K562 (cell line): ENCODE data around the gene DCST1. TPM values are rescaled to one million over a fixed set of nuclear protein-coding genes. Genes with fewer than 3 reads are reported as not detected.

Experiments
- BHLHE40 ChIP-seq: IDR thresholded peaks from 2 replicates; pipeline ENCODE4 v1.6.1; 2011; ENCODE audit warnings: low read length, improper control_type of control experiment
- CAMTA2 ChIP-seq: fragments of 250-450 bp; sonication (Bioruptor Pico); conservative IDR thresholded peaks from 2 replicates; pipeline ENCODE4 v1.5.1; 2022
- CBX3 ChIP-seq, 2 experiments: IDR thresholded peaks; 1 replicate in 1 of 2; 2 replicates in 1 of 2; pipeline ENCODE4 v1.6.1; 2012; ENCODE audit warnings: inconsistent platforms in 2 of 2, low read length in 2 of 2, borderline replicate concordance in 1 of 2, control low read depth in 1 of 2
- CREM ChIP-seq: IDR thresholded peaks from 2 replicates; pipeline ENCODE4 v1.6.1; 2014; ENCODE audit warnings: antibody characterized with exemption, low read depth
- ETV5 ChIP-seq: sonication (generic); formaldehyde crosslinking; IDR thresholded peaks from 2 replicates; pipeline ENCODE4 v1.4.0; 2020; ENCODE audit warnings: low read depth, mild to moderate bottlenecking, missing genetic modification reagents
- JUND ChIP-seq, 2 experiments: IDR thresholded peaks; 2 replicates in 1 of 2; 3 replicates in 1 of 2; pipeline ENCODE4 v1.6.1; 2011; ENCODE audit warnings: borderline replicate concordance in 2 of 2, low read depth in 2 of 2, low read length in 2 of 2, improper control_type of control experiment in 1 of 2, missing biosample characterization in 1 of 2, missing genetic modification characterization in 1 of 2, missing genetic modification reagents in 1 of 2
- KDM1A ChIP-seq, 2 experiments: fragments of 450-650 bp; IDR thresholded peaks; 2 replicates each; pipeline ENCODE4 v1.6.1; 2016; ENCODE audit warnings: mild to moderate bottlenecking in 2 of 2
- NEUROD1 ChIP-seq: fragments of 150-350 bp; IDR thresholded peaks from 2 replicates; pipeline ENCODE4 v1.6.1; 2014; ENCODE audit warnings: borderline replicate concordance, low read length, low read depth; ENCODE audit not compliant: partially characterized antibody
- NR2C2 ChIP-seq, 2 experiments: fragments of 200-800 bp in 1 of 2; sonication (Bioruptor generic) in 1 of 2; sonication (generic) in 1 of 2; formaldehyde crosslinking in 1 of 2; IDR thresholded peaks; 2 replicates each; pipeline versions ENCODE4 v1.6.1 to v1.8.0; 2016 to 2022; ENCODE audit warnings: mild to moderate bottlenecking in 1 of 2, missing compliant biosample characterization in 1 of 2, missing genetic modification characterization in 1 of 2, missing genetic modification reagents in 1 of 2
- POU5F1 ChIP-seq: fragments of 150-350 bp; IDR thresholded peaks from 2 replicates; pipeline ENCODE4 v1.6.1; 2014; ENCODE audit warnings: borderline replicate concordance, low read length, low read depth, mild to moderate bottlenecking; ENCODE audit not compliant: partially characterized antibody
- RAD21 ChIP-seq, 2 experiments: fragments of 250-450 bp in 1 of 2; fragments of 450-650 bp in 1 of 2; sonication (Bioruptor Pico) in 1 of 2; formaldehyde crosslinking in 1 of 2; IDR thresholded peaks in 1 of 2; conservative IDR thresholded peaks in 1 of 2; 2 replicates each; pipeline versions ENCODE4 v1.4.0 to v1.8.0; 2020 to 2022; ENCODE audit warnings: mild to moderate bottlenecking in 2 of 2, moderate library complexity in 1 of 2
- SMARCC2 ChIP-seq: fragments of 450-650 bp; IDR thresholded peaks from 2 replicates; pipeline ENCODE4 v1.6.1; 2017; ENCODE audit warnings: antibody characterized with exemption, moderate library complexity, mild to moderate bottlenecking, low read depth
- TBL1XR1 ChIP-seq, 2 experiments: IDR thresholded peaks; 2 replicates each; pipeline ENCODE4 v1.6.1; 2012; ENCODE audit warnings: improper control_type of control experiment in 2 of 2, low read length in 2 of 2, mild to moderate bottlenecking in 1 of 2
- TRIM28 ChIP-seq: fragments of 450-650 bp; IDR thresholded peaks from 2 replicates; pipeline ENCODE4 v1.6.1; 2017
- ZEB2 ChIP-seq: fragments of 450-650 bp; IDR thresholded peaks from 2 replicates; pipeline ENCODE4 v1.6.1; 2016
- polyA plus RNA-seq, 8 experiments: library from polyadenylated mRNA; depleted of rRNA in 4 of 8; stranded (reverse) in 5 of 8; unstranded in 3 of 8; fragments of >200 nt; fragmentation: Nextera tagmentation in 2 of 8; fragmentation: Illumina TruSeq in 1 of 8; extraction: Ambion mirVana in 2 of 8; extraction: Trizol in 1 of 8; gene quantifications; 2 replicates each; pipeline versions ENCODE4 v1.2.1 to v1.2.3, GENCODE V29; 2011 to 2014; ENCODE audit warnings: inconsistent platforms in 1 of 8, missing spikeins in 1 of 8
- total RNA-seq, 7 experiments: library from RNA; depleted of rRNA in 6 of 7; stranded (reverse); fragments of >200 nt in 6 of 7; fragmentation: Illumina TruSeq in 2 of 7; extraction: Trizol in 2 of 7; gene quantifications; 2 replicates each; pipeline versions ENCODE4 v1.2.1 to v1.2.3, GENCODE V29; 2011 to 2021; ENCODE audit warnings: low replicate concordance in 1 of 7
- TF ChIP-seq, protein P1 (sequence below): sonication (generic); formaldehyde crosslinking; IDR thresholded peaks from 2 replicates; pipeline ENCODE4 v1.8.0; 2022; ENCODE audit warnings: mild to moderate bottlenecking, missing genetic modification reagents
- TF ChIP-seq, protein P2 (sequence below): fragments of 450-650 bp; IDR thresholded peaks from 2 replicates; pipeline ENCODE4 v1.6.1; 2018; ENCODE audit not compliant: partially characterized antibody

Gene DCST1
- total and polyA plus RNA-seq, 9 of the 15 experiments (the other 6 are each of a cell fraction or from before 2014, with no cell fraction given), result not detected

DNA sequence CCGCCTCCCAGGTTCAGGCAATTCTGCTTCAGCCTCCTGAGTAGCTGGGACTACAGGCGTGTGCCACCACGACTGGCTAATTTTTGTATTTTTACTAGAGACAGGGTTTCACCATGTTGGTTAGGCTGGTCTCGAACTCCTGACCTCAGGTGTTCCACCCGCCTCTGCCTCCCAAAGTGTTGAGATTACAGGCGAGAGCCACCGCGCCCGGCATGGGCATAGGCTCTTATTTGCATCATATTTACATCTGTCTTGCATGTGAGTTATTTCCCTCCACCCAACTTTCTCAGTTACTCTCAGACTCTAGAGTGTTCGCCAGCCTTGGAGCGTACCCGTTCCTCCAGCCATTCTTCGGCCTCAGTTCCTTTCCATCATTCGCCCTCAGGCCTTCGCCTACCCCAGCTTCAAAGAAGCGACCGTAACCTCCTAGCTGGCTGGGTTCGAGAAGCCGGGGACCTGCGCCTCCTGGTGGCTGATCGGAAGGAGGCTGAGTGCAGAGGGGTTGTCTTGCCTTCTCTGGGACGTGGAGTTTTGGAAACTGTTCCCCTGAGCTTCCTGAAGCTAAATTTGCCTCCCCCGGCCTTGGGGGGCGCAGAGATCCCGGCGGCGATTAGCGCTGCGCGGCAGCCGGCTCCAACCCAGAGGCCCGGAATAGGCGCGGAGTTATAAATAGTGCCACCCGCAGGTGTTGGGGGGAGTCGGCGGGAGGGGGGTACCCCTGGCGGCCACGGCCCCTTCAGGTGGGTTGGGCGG is 34.6 kb upstream of the DCST1 start (continued):
- TF ChIP-seq, protein P1, sequence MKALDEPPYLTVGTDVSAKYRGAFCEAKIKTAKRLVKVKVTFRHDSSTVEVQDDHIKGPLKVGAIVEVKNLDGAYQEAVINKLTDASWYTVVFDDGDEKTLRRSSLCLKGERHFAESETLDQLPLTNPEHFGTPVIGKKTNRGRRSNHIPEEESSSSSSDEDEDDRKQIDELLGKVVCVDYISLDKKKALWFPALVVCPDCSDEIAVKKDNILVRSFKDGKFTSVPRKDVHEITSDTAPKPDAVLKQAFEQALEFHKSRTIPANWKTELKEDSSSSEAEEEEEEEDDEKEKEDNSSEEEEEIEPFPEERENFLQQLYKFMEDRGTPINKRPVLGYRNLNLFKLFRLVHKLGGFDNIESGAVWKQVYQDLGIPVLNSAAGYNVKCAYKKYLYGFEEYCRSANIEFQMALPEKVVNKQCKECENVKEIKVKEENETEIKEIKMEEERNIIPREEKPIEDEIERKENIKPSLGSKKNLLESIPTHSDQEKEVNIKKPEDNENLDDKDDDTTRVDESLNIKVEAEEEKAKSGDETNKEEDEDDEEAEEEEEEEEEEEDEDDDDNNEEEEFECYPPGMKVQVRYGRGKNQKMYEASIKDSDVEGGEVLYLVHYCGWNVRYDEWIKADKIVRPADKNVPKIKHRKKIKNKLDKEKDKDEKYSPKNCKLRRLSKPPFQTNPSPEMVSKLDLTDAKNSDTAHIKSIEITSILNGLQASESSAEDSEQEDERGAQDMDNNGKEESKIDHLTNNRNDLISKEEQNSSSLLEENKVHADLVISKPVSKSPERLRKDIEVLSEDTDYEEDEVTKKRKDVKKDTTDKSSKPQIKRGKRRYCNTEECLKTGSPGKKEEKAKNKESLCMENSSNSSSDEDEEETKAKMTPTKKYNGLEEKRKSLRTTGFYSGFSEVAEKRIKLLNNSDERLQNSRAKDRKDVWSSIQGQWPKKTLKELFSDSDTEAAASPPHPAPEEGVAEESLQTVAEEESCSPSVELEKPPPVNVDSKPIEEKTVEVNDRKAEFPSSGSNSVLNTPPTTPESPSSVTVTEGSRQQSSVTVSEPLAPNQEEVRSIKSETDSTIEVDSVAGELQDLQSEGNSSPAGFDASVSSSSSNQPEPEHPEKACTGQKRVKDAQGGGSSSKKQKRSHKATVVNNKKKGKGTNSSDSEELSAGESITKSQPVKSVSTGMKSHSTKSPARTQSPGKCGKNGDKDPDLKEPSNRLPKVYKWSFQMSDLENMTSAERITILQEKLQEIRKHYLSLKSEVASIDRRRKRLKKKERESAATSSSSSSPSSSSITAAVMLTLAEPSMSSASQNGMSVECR (CRISPR knock-in tag), result 0 out of 2 replicates have a peak, but pooled peaks have one; percentile 43
- peak; percentile 53; the same call in 1 of the 2 replicates for TF ChIP-seq JUND (IDR thresholded peaks at IDR 0.05; ENCODE audit: borderline replicate concordance, low read depth, low read length)
- TF ChIP-seq JUND (tag; IDR thresholded peaks at IDR 0.05; ENCODE audit: borderline replicate concordance, low read depth, low read length), result peak; percentile 46; the same call in 1 of the 3 replicates
- TF ChIP-seq, protein P2, sequence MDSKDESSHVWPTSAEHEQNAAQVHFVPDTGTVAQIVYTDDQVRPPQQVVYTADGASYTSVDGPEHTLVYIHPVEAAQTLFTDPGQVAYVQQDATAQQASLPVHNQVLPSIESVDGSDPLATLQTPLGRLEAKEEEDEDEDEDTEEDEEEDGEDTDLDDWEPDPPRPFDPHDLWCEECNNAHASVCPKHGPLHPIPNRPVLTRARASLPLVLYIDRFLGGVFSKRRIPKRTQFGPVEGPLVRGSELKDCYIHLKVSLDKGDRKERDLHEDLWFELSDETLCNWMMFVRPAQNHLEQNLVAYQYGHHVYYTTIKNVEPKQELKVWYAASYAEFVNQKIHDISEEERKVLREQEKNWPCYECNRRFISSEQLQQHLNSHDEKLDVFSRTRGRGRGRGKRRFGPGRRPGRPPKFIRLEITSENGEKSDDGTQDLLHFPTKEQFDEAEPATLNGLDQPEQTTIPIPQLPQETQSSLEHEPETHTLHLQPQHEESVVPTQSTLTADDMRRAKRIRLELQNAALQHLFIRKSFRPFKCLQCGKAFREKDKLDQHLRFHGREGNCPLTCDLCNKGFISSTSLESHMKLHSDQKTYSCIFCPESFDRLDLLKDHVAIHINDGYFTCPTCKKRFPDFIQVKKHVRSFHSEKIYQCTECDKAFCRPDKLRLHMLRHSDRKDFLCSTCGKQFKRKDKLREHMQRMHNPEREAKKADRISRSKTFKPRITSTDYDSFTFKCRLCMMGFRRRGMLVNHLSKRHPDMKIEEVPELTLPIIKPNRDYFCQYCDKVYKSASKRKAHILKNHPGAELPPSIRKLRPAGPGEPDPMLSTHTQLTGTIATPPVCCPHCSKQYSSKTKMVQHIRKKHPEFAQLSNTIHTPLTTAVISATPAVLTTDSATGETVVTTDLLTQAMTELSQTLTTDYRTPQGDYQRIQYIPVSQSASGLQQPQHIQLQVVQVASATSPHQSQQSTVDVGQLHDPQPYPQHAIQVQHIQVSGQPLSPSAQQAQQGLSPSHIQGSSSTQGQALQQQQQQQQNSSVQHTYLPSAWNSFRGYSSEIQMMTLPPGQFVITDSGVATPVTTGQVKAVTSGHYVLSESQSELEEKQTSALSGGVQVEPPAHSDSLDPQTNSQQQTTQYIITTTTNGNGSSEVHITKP, result peak; percentile 78
- TF ChIP-seq NR2C2 (CRISPR knock-in tag; IDR thresholded peaks at IDR 0.05), result no peak
- TF ChIP-seq NR2C2 (tag; IDR thresholded peaks at IDR 0.05), result peak; percentile 44; the same call in 1 of the 2 replicates
- peak; percentile 49; the same call in 1 of the 2 replicates for TF ChIP-seq TRIM28
- TF ChIP-seq POU5F1, result no peak
- peak; percentile 31; the same call in 1 of the 2 replicates for TF ChIP-seq BHLHE40
- 0 out of 4 replicates have a peak, but pooled peaks of 1 of the 2 experiments have one; percentile 44 for TF ChIP-seq TBL1XR1 (IDR thresholded peaks at IDR 0.05; ENCODE audit: low read length in 2 of 2)
- peak; percentile 56; the same call in 1 of the 2 replicates for TF ChIP-seq CREM
- no peak for TF ChIP-seq KDM1A (IDR thresholded peaks at IDR 0.05)
- peak; percentile 9; the same call in 1 of the 2 replicates for TF ChIP-seq ZEB2
- TF ChIP-seq ETV5, result peak; percentile 44; the same call in 1 of the 2 replicates
- TF ChIP-seq NEUROD1, result peak; percentile 60
- peak; percentile 81 to 87 for TF ChIP-seq RAD21 (CRISPR knock-in tag; conservative IDR thresholded peaks at IDR 0.05 in 1 of 2, IDR thresholded peaks at IDR 0.05 in 1 of 2)
- TF ChIP-seq CAMTA2 (CRISPR knock-in tag), result 0 out of 2 replicates have a peak, but pooled peaks have one; percentile 18
- no peak for TF ChIP-seq CBX3 (IDR thresholded peaks at IDR 0.05; ENCODE audit: borderline replicate concordance in 1 of 2, low read length in 2 of 2)
- TF ChIP-seq SMARCC2, result no peak
